Measurements from ENCODE around the gene TAF1B. TPM values are rescaled to one million over a fixed set of nuclear protein-coding genes. Genes with fewer than 3 reads are reported as not detected.

TAF1B gene
- total and polyA plus RNA-seq, 2 donors (not counting 3 experiments of a cell fraction or from before 2014, with no cell fraction given), result 6.3 to 29.4 TPM

DNA sequence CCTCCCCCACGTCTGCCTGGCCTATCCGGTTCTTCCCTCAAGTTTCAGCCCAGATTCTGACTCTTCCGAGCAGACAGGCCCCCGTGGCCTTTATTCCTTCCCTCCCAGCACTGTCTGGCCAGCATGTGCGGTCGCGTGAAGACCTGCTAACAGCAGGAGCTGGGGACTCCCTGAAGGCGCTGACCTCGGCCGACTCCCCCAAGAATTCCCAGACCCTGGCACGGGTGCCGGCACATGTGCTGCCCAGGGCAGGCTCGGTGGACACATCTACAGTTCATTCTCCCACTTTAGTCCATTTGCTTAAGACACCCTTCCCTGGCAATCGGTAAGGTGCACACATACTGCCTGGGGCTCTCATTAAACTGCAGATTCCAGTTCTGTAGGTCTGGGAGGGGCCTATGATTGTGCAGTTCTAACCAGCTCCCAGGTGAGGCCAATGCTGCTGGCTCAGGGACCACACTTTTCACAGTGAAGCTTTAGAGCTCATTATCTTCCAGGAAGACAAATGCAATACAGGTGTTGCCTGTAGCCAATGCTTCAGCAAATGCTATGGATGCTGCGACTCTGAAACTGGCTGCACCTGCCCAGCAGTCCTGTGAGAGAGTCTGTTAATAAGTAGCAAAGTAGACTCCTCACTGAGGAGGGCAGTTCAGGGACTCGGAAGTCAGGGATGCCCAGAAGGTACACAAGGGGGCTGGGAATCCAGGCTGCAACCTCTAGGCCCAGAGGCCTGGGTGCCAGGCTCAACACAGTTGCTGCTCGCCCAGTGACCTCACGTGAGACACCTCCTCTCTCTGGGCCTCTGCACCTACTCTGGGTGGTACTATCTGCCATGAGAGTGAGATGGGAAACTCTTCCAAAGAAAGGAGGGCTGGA is 45.4 kb upstream of the TAF1B start:
- no peaks in the 10 kb centered on the region for H3K4me1 ChIP-seq (ENCODE audit: control insufficient read depth, extremely low read depth, insufficient read depth, low read length)
- no peaks in the 10 kb centered on the region for H3K9me3 ChIP-seq (replicated peaks; ENCODE audit: control insufficient read depth, insufficient read depth, low read length)
- H3K79me2 ChIP-seq (ENCODE audit: control insufficient read depth, insufficient read depth, low read length), result no peaks in the 10 kb centered on the region
- no peak overlapping the region for H2AFZ ChIP-seq (ENCODE audit: low read depth, low read length)
- H4K20me1 ChIP-seq (replicated peaks; ENCODE audit: control insufficient read depth, extremely low read depth, insufficient read depth, low read length), result no peaks in the 10 kb centered on the region
- intact Hi-C loops (cut with micrococcal nuclease) (no loop called here), dilution Hi-C loops (cut with MboI; ENCODE audit: extremely low pct_ligation_motif_present, low sequenced_read_pairs) (no loop called here)
- H3K4me3 ChIP-seq (replicated peaks in 1 of 3; ENCODE audit: insufficient read depth in 1 of 3, low read depth in 1 of 3, low read length in 3 of 3), result no peak overlapping the region
- BruUV-seq (replicated peaks), result no TSS peak
- DNase-seq (ENCODE audit: low read depth, low spot score), result no peak
- no peaks in the 10 kb centered on the region for H3K36me3 ChIP-seq (ENCODE audit: control insufficient read depth in 2 of 2, extremely low read depth in 1 of 2, insufficient read depth in 2 of 2, low read length in 2 of 2)
- ChIA-PET CTCF (interaction anchor here (0.7 to 6.8 kb wide), 8 partner anchors 12 to 637 kb away, joined by 3 to 62 read pairs (median 4); no protein-coding TSS in a partner anchor), POLR2A (no interaction called here)
- TF ChIP-seq EZH2 (IDR thresholded peaks at IDR 0.05; ENCODE audit: borderline replicate concordance, low read depth, low read length, severe bottlenecking), result no peak
- TF ChIP-seq, protein P1, sequence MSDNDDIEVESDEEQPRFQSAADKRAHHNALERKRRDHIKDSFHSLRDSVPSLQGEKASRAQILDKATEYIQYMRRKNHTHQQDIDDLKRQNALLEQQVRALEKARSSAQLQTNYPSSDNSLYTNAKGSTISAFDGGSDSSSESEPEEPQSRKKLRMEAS (IDR thresholded peaks at IDR 0.05; ENCODE audit: insufficient read depth, insufficient read length), result no peak
- no peak for TF ChIP-seq POLR2AphosphoS5 (IDR thresholded peaks at IDR 0.05; ENCODE audit: insufficient read depth, low read depth, low read length)
- TF ChIP-seq GATA2 (IDR thresholded peaks at IDR 0.05; ENCODE audit: insufficient read depth, insufficient read length, low read depth, low read length), result no peak
- TF ChIP-seq MYC (IDR thresholded peaks at IDR 0.05; ENCODE audit: low read depth, low read length), result no peak
- TF ChIP-seq POLR2A (IDR thresholded peaks at IDR 0.05; ENCODE audit: low read depth, low read length), result no peak
- TF ChIP-seq, protein P2, sequence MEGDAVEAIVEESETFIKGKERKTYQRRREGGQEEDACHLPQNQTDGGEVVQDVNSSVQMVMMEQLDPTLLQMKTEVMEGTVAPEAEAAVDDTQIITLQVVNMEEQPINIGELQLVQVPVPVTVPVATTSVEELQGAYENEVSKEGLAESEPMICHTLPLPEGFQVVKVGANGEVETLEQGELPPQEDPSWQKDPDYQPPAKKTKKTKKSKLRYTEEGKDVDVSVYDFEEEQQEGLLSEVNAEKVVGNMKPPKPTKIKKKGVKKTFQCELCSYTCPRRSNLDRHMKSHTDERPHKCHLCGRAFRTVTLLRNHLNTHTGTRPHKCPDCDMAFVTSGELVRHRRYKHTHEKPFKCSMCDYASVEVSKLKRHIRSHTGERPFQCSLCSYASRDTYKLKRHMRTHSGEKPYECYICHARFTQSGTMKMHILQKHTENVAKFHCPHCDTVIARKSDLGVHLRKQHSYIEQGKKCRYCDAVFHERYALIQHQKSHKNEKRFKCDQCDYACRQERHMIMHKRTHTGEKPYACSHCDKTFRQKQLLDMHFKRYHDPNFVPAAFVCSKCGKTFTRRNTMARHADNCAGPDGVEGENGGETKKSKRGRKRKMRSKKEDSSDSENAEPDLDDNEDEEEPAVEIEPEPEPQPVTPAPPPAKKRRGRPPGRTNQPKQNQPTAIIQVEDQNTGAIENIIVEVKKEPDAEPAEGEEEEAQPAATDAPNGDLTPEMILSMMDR (IDR thresholded peaks at IDR 0.05; ENCODE audit: extremely low read depth in 1 of 2, insufficient read depth in 1 of 2, low read depth in 1 of 2, low read length in 2 of 2), result no peak
- no peak for TF ChIP-seq JUN (IDR thresholded peaks at IDR 0.05; ENCODE audit: borderline replicate concordance, insufficient read depth, insufficient read length, low read depth)
- TF ChIP-seq FOS (IDR thresholded peaks at IDR 0.05; ENCODE audit: borderline replicate concordance, insufficient read depth, low read length), result no peak
- FAIRE-seq, result no peak
- H3K9ac ChIP-seq (replicated peaks; ENCODE audit: extremely low read depth, insufficient read depth, low read length), result no peak overlapping the region
- no peaks in the 10 kb centered on the region for H3K27me3 ChIP-seq (ENCODE audit: control insufficient read depth in 2 of 2, insufficient read depth in 2 of 2, low read length in 2 of 2)
- H3K27ac ChIP-seq (ENCODE audit: insufficient read depth, low read depth, low read length), result no peak overlapping the region
- no peaks in the 10 kb centered on the region for H3K9me1 ChIP-seq (replicated peaks; ENCODE audit: control insufficient read depth, extremely low read depth, insufficient read depth, low read length)
- H3K4me2 ChIP-seq (ENCODE audit: insufficient read depth, low read length), result no peak overlapping the region

Data from endothelial cell of umbilical vein (primary cell).